Measurements from ENCODE around the gene MCC.

MCC gene

GRCh38 chr5:113117543-113118115 is 370.6 kb downstream of the MCC start:
- TF ChIP-seq GABPA (IDR thresholded peaks at IDR 0.05; ENCODE audit: low read depth) (no peak), POLR2AphosphoS5 (IDR thresholded peaks at IDR 0.05; ENCODE audit: low read depth) (no peak), CTCF (IDR thresholded peaks at IDR 0.05; ENCODE audit: insufficient read depth, low read length) (no peak), SPI1 (IDR thresholded peaks at IDR 0.05; ENCODE audit: borderline replicate concordance, low read depth) (no peak)
- TF ChIP-seq, protein P1, sequence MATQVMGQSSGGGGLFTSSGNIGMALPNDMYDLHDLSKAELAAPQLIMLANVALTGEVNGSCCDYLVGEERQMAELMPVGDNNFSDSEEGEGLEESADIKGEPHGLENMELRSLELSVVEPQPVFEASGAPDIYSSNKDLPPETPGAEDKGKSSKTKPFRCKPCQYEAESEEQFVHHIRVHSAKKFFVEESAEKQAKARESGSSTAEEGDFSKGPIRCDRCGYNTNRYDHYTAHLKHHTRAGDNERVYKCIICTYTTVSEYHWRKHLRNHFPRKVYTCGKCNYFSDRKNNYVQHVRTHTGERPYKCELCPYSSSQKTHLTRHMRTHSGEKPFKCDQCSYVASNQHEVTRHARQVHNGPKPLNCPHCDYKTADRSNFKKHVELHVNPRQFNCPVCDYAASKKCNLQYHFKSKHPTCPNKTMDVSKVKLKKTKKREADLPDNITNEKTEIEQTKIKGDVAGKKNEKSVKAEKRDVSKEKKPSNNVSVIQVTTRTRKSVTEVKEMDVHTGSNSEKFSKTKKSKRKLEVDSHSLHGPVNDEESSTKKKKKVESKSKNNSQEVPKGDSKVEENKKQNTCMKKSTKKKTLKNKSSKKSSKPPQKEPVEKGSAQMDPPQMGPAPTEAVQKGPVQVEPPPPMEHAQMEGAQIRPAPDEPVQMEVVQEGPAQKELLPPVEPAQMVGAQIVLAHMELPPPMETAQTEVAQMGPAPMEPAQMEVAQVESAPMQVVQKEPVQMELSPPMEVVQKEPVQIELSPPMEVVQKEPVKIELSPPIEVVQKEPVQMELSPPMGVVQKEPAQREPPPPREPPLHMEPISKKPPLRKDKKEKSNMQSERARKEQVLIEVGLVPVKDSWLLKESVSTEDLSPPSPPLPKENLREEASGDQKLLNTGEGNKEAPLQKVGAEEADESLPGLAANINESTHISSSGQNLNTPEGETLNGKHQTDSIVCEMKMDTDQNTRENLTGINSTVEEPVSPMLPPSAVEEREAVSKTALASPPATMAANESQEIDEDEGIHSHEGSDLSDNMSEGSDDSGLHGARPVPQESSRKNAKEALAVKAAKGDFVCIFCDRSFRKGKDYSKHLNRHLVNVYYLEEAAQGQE (IDR thresholded peaks at IDR 0.05; ENCODE audit: insufficient replicate concordance, low read depth): no peak
- H3K27me3 ChIP-seq (ENCODE audit: insufficient read depth, poor library complexity, severe bottlenecking): no peaks in the 10 kb centered on the region
- H3K27ac ChIP-seq (replicated peaks): no peak overlapping the region
- no peak for DNase-seq (ENCODE audit: low read depth in 1 of 2, low spot score in 1 of 2)
- H3K4me3 ChIP-seq (replicated peaks; ENCODE audit: insufficient read depth, low read length): no peak overlapping the region

GRCh38 chr5:113115956-113116355 is 372.3 kb downstream of the MCC start:
- no peak for DNase-seq (ENCODE audit: low read depth in 1 of 2, low spot score in 1 of 2)
- Histone ChIP-seq H3K27ac (replicated peaks) (no peak overlapping the region), H3K4me3 (replicated peaks; ENCODE audit: insufficient read depth, low read length) (no peak overlapping the region), H3K27me3 (ENCODE audit: insufficient read depth, poor library complexity, severe bottlenecking) (no peaks in the 10 kb centered on the region)
- TF ChIP-seq, protein P1 (IDR thresholded peaks at IDR 0.05; ENCODE audit: insufficient replicate concordance, low read depth): no peak
- TF ChIP-seq CTCF (IDR thresholded peaks at IDR 0.05; ENCODE audit: insufficient read depth, low read length): no peak
- TF ChIP-seq POLR2AphosphoS5 (IDR thresholded peaks at IDR 0.05; ENCODE audit: low read depth): no peak
- TF ChIP-seq SPI1 (IDR thresholded peaks at IDR 0.05; ENCODE audit: borderline replicate concordance, low read depth): no peak
- TF ChIP-seq GABPA (IDR thresholded peaks at IDR 0.05; ENCODE audit: low read depth): no peak

- no peak for DNase-seq (ENCODE audit: low read depth in 1 of 2, low spot score in 1 of 2)
- TF ChIP-seq, protein P1 (IDR thresholded peaks at IDR 0.05; ENCODE audit: insufficient replicate concordance, low read depth): no peak
- TF ChIP-seq GABPA (IDR thresholded peaks at IDR 0.05; ENCODE audit: low read depth): no peak
- TF ChIP-seq SPI1 (IDR thresholded peaks at IDR 0.05; ENCODE audit: borderline replicate concordance, low read depth): no peak
- no peak for TF ChIP-seq POLR2AphosphoS5 (IDR thresholded peaks at IDR 0.05; ENCODE audit: low read depth)
- TF ChIP-seq CTCF (IDR thresholded peaks at IDR 0.05; ENCODE audit: insufficient read depth, low read length): no peak
- H3K4me3 ChIP-seq (replicated peaks; ENCODE audit: insufficient read depth, low read length): no peak overlapping the region
- no peak overlapping the region for H3K27ac ChIP-seq (replicated peaks)
- H3K27me3 ChIP-seq (ENCODE audit: insufficient read depth, poor library complexity, severe bottlenecking): no peaks in the 10 kb centered on the region
Measured at GRCh38 chr5:113115061-113115460, 373.2 kb downstream of the MCC start.
